PC-9 (cell line): ENCODE results near the gene OGDH. TPM values are rescaled to one million over a fixed set of nuclear protein-coding genes. Genes with fewer than 3 reads are reported as not detected.

Experiments used
- BruUV-seq: library from RNA; stranded (reverse); fragments of 400-500 nt; replicated peaks from 2 replicates; lab custom pipeline; 2021; lab: Mats Ljungman, UMichigan
- CTCF ChIA-PET: fragments of 300-600 bp; sonication (Branson Sonifier 250); formaldehyde crosslinking; loops from one replicate; lab custom pipeline; 2022; ENCODE audit warnings: antibody characterized with exemption; lab: Charles Lee
- POLR2A ChIA-PET: fragments of 300-600 bp; sonication (Branson Sonifier 250); formaldehyde crosslinking; loops from one replicate; lab custom pipeline; 2022; ENCODE audit warnings: antibody characterized with exemption; ENCODE audit not compliant: unreplicated experiment; lab: Charles Lee
- DNase-seq, 2 experiments: peaks; one replicate each; pipeline versions ENCODE4 v3.0.0 to v3.0.0-alpha.2; 2015 to 2022; ENCODE audit warnings: mixed read lengths in 1 of 2
- H2AFZ ChIP-seq: fragments of 200-600 bp; sonication (generic); 2 replicates; pipeline ENCODE4 v1.8.1; 2017; ENCODE audit warnings: antibody characterized with exemption
- H3F3A ChIP-seq: fragments of 200-600 bp; sonication (generic); 2 replicates; pipeline ENCODE4 v1.8.1; 2017; ENCODE audit warnings: antibody characterized with exemption, mild to moderate bottlenecking, low read depth; ENCODE audit not compliant: insufficient read depth
- H3K27ac ChIP-seq: fragments of 200-600 bp; sonication (generic); 2 replicates; pipeline ENCODE4 v1.6.1; 2016; ENCODE audit warnings: mixed run types
- H3K27me3 ChIP-seq: fragments of 200-600 bp; sonication (generic); 2 replicates; pipeline ENCODE4 v1.6.1; 2016; ENCODE audit warnings: low read depth, mixed run types; ENCODE audit not compliant: insufficient read depth
- H3K36me3 ChIP-seq: fragments of 200-600 bp; sonication (generic); 2 replicates; pipeline ENCODE4 v1.6.1; 2016; ENCODE audit warnings: low read depth, mixed run types
- H3K4me1 ChIP-seq: fragments of 200-600 bp; sonication (generic); replicated peaks from 2 replicates; pipeline ENCODE4 v1.6.1; 2016; ENCODE audit warnings: mixed run types; ENCODE audit not compliant: insufficient read depth
- H3K4me2 ChIP-seq: fragments of 200-600 bp; sonication (generic); 2 replicates; pipeline ENCODE4 v1.6.1; 2017; ENCODE audit warnings: mixed run types
- H3K4me3 ChIP-seq: fragments of 200-600 bp; sonication (generic); 2 replicates; pipeline ENCODE4 v1.6.1; 2016; ENCODE audit warnings: mixed run types
- H3K79me2 ChIP-seq: fragments of 200-600 bp; sonication (generic); 2 replicates; pipeline ENCODE4 v1.6.1; 2017; ENCODE audit warnings: low read depth, mixed run types
- H3K9me2 ChIP-seq: fragments of 200-600 bp; sonication (generic); 2 replicates; pipeline ENCODE4 v1.8.1; 2017; ENCODE audit warnings: mild to moderate bottlenecking; ENCODE audit not compliant: insufficient read depth
- H3K9me3 ChIP-seq: fragments of 200-600 bp; sonication (generic); 2 replicates; pipeline ENCODE4 v1.8.1; 2016; ENCODE audit warnings: low read depth; ENCODE audit not compliant: insufficient read depth
- H4K20me1 ChIP-seq: fragments of 200-600 bp; sonication (generic); 2 replicates; pipeline ENCODE4 v1.8.1; 2017; ENCODE audit not compliant: insufficient read depth
- CTCF ChIP-seq: fragments of 200-600 bp; sonication (generic); conservative IDR thresholded peaks from 2 replicates; pipeline ENCODE4 v1.6.1; 2017; ENCODE audit warnings: mixed run types, antibody characterized with exemption, mild to moderate bottlenecking, moderate library complexity
- EZH2 ChIP-seq: fragments of 200-600 bp; sonication (generic); IDR thresholded peaks from 2 replicates; pipeline ENCODE4 v1.8.0; 2017; ENCODE audit warnings: antibody characterized with exemption, low read depth
- intact Hi-C: fragments of 100-400 bp; cut with micrococcal nuclease; formaldehyde crosslinking; loops from one replicate; pipeline ENCODE4 v1.10.0; 2022; ENCODE audit not compliant: unreplicated experiment
- total RNA-seq: library from RNA; stranded (reverse); gene quantifications from 2 replicates; pipeline ENCODE4 v1.2.3, GENCODE V29; 2021

OGDH gene
- total RNA-seq, 1 experiment from 2014 or later: 135 TPM

GRCh38 chr7:44603193-44603592 lies 3.2 kb upstream of the OGDH start:
- intact Hi-C loops: no loop called here
- peak in 1 of 2 experiments; percentile 84 for DNase-seq
- ChIA-PET POLR2A (no interaction called here), CTCF (interaction anchor here (0.7 kb wide), 1 partner anchor 12 kb away, joined by 9 read pairs; no protein-coding TSS in a partner anchor)
- peaks cover 33% of the 10 kb centered on the region for H3F3A ChIP-seq
- 0 out of 2 replicates have a peak overlapping the region, but pooled peaks have one; percentile 2 for H3K27ac ChIP-seq
- BruUV-seq: no TSS peak
- no peaks in the 10 kb centered on the region for H3K9me3 ChIP-seq
- H3K4me3 ChIP-seq: no peak overlapping the region
- peak overlapping the region; percentile 29 for H3K4me2 ChIP-seq
- H3K9me2 ChIP-seq: no peaks in the 10 kb centered on the region
- no peak overlapping the region for H2AFZ ChIP-seq
- H3K36me3 ChIP-seq: no peaks in the 10 kb centered on the region
- H3K79me2 ChIP-seq: peaks cover 13% of the 10 kb centered on the region
- no peak for TF ChIP-seq EZH2
- TF ChIP-seq CTCF: no peak
- H3K4me1 ChIP-seq: peaks cover 42% of the 10 kb centered on the region
- H4K20me1 ChIP-seq: no peaks in the 10 kb centered on the region
- no peaks in the 10 kb centered on the region for H3K27me3 ChIP-seq

GRCh38 chr7:44604941-44605340 lies 1.5 kb upstream of the OGDH start:
- BruUV-seq: no TSS peak
- intact Hi-C loops: no loop called here
- H3K27me3 ChIP-seq: no peaks in the 10 kb centered on the region
- POLR2A ChIA-PET: interaction anchor here (0.9 kb wide), 1 partner anchor 16 kb away, joined by 8 read pairs; no protein-coding TSS in a partner anchor
- peaks cover 60% of the 10 kb centered on the region for H3K4me1 ChIP-seq
- H3F3A ChIP-seq: peaks cover 44% of the 10 kb centered on the region
- no peak for TF ChIP-seq EZH2
- TF ChIP-seq CTCF: no peak
- no peak overlapping the region for H3K27ac ChIP-seq
- H3K36me3 ChIP-seq: no peaks in the 10 kb centered on the region; the same call in 1 of the 2 replicates
- H3K9me3 ChIP-seq: no peaks in the 10 kb centered on the region
- peak overlapping the region; percentile 80; the same call in 1 of the 2 replicates for H2AFZ ChIP-seq
- no peaks in the 10 kb centered on the region for H4K20me1 ChIP-seq
- no peaks in the 10 kb centered on the region for H3K9me2 ChIP-seq
- DNase-seq: no peak
- peaks cover 31% of the 10 kb centered on the region for H3K79me2 ChIP-seq
- CTCF ChIA-PET: no interaction called here
- H3K4me3 ChIP-seq: peak overlapping the region; percentile 81; the same call in 1 of the 2 replicates
- H3K4me2 ChIP-seq: peak overlapping the region; percentile 83

- Histone ChIP-seq H3K79me2 (peaks cover 56% of the 10 kb centered on the region), H3K9me2 (no peaks in the 10 kb centered on the region), H3K9me3 (no peaks in the 10 kb centered on the region), H3K27ac (peak overlapping the region; percentile 45), H3K4me3 (peak overlapping the region; percentile 81), H3K27me3 (no peaks in the 10 kb centered on the region), H2AFZ (peak overlapping the region; percentile 81), H3F3A (peaks cover 44% of the 10 kb centered on the region), H3K36me3 (no peaks in the 10 kb centered on the region; the same call in 1 of the 2 replicates), H3K4me1 (peaks cover 58% of the 10 kb centered on the region), H4K20me1 (no peaks in the 10 kb centered on the region), H3K4me2 (peak overlapping the region; percentile 100)
- TSS peak; percentile 64 for BruUV-seq
- ChIA-PET POLR2A (interaction anchor here (0.5 to 1.3 kb wide), 4 partner anchors 17 to 88 kb away, joined by 3 to 4 read pairs (median 4); no protein-coding TSS in a partner anchor), CTCF (interaction anchor here (0.6 kb wide), 1 partner anchor 8 kb away, joined by 4 read pairs; no protein-coding TSS in a partner anchor)
- no peak for DNase-seq
- TF ChIP-seq CTCF (no peak), EZH2 (no peak)
- intact Hi-C loops: no loop called here
These were observed 978 bp downstream of the OGDH start for GRCh38 chr7:44607141-44608068.
